Brain microvascular endothelial cell (primary cell): ENCODE results near the gene ACIN1.

Source experiments
- DNase-seq: peaks from one replicate; pipeline ENCODE4 v3.0.0-alpha.2; 2020
- H3K27ac ChIP-seq: fragments of 250-450 bp; sonication (Bioruptor Pico); 2 replicates; pipeline ENCODE4 v1.5.1; 2020; ENCODE audit warnings: mild to moderate bottlenecking, moderate library complexity
- H3K27me3 ChIP-seq: fragments of 250-450 bp; sonication (Bioruptor Pico); replicated peaks from 2 replicates; pipeline ENCODE4 v1.5.1; 2020; ENCODE audit warnings: mild to moderate bottlenecking
- H3K36me3 ChIP-seq: fragments of 250-450 bp; sonication (Bioruptor Pico); replicated peaks from 2 replicates; pipeline ENCODE4 v1.5.1; 2020; ENCODE audit warnings: mild to moderate bottlenecking
- H3K4me3 ChIP-seq: 2 replicates; pipeline ENCODE4 v1.5.1; 2011; ENCODE audit warnings: low read depth, mild to moderate bottlenecking, control low read depth, low read length, moderate library complexity
- in situ Hi-C: cut with HindIII; loops from 2 replicates; pipeline ENCODE4 v1.10.0; 2017; ENCODE audit warnings: low sequenced_read_pairs, low pct_ligation_motif_present
- TF ChIP-seq, protein P1 (sequence below): IDR thresholded peaks from 2 replicates; pipeline ENCODE4 v1.5.1; 2011; ENCODE audit warnings: low read depth, mild to moderate bottlenecking, moderate library complexity, low read length, control low read depth, inconsistent platforms; ENCODE audit errors: missing control alignments

ACIN1 gene

DNA sequence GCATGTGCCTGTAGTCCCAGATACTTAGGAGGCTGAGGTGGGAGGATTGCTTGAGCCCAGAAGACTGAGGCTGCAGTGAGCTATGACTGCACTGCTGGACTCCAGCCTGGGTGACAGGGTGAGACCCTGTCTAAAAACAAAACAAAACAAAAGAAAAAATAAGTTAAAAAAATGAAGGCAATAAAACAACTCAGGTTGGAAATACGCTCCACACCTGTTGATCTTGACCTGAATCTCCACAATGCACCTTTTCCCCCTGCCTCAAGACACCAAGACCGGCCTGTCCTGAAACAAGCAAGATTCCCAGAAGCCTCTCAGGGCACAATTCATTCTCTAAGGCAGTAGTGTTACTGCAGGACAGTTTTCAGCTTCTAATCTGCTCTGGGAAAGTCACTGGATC is 44.9 kb upstream of the ACIN1 start:
- H3K36me3 ChIP-seq = no peaks in the 10 kb centered on the region
- no peak overlapping the region for H3K4me3 ChIP-seq
- TF ChIP-seq, protein P1, sequence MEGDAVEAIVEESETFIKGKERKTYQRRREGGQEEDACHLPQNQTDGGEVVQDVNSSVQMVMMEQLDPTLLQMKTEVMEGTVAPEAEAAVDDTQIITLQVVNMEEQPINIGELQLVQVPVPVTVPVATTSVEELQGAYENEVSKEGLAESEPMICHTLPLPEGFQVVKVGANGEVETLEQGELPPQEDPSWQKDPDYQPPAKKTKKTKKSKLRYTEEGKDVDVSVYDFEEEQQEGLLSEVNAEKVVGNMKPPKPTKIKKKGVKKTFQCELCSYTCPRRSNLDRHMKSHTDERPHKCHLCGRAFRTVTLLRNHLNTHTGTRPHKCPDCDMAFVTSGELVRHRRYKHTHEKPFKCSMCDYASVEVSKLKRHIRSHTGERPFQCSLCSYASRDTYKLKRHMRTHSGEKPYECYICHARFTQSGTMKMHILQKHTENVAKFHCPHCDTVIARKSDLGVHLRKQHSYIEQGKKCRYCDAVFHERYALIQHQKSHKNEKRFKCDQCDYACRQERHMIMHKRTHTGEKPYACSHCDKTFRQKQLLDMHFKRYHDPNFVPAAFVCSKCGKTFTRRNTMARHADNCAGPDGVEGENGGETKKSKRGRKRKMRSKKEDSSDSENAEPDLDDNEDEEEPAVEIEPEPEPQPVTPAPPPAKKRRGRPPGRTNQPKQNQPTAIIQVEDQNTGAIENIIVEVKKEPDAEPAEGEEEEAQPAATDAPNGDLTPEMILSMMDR = no peak
- in situ Hi-C loops = no loop called here
- no peak overlapping the region for H3K27ac ChIP-seq
- no peak for DNase-seq
- H3K27me3 ChIP-seq = peaks cover 5% of the 10 kb centered on the region

- Histone ChIP-seq H3K36me3 (no peaks in the 10 kb centered on the region), H3K27me3 (peaks cover 2% of the 10 kb centered on the region), H3K27ac (no peak overlapping the region), H3K4me3 (no peak overlapping the region)
- in situ Hi-C loops = no loop called here
- TF ChIP-seq, protein P1 = no peak
- DNase-seq = no peak
Observed at GRCh38 chr14:23137813-23138535, 43.0 kb upstream of the ACIN1 start.

DNA sequence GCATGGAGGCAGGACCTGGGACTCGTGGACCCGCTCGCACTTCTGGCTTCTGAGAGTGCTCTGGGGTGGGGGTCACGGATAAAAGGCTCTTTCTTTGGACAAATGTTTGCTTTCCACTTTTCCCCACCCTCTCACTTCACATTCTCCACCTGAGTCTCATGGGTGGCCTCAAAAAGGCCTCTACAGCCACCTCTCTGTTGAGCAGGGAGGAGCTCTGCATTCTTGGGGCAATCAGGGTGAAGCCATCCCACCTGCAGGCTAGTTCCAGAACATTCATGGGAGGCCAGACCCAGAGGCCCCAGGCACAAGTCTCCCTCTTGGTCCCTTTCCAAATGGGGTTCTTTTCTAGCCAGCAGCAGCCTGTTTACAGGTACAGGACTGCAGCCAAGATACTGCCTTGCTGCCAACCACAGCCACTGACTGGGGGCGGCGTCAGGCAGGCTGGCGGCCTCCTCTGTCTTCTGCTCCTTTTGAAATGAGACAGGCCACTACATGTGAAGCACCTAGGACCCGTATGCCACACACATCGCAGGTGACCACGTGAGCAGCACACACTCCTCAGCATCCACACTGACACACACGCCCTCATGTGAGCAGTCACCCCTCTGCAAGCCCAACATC is 42.4 kb upstream of the ACIN1 start:
- in situ Hi-C loops = no loop called here
- Histone ChIP-seq H3K36me3 (no peaks in the 10 kb centered on the region), H3K27ac (no peak overlapping the region), H3K27me3 (peaks cover under 1% of the 10 kb centered on the region), H3K4me3 (no peak overlapping the region)
- no peak for DNase-seq
- TF ChIP-seq, protein P1 = no peak

DNA sequence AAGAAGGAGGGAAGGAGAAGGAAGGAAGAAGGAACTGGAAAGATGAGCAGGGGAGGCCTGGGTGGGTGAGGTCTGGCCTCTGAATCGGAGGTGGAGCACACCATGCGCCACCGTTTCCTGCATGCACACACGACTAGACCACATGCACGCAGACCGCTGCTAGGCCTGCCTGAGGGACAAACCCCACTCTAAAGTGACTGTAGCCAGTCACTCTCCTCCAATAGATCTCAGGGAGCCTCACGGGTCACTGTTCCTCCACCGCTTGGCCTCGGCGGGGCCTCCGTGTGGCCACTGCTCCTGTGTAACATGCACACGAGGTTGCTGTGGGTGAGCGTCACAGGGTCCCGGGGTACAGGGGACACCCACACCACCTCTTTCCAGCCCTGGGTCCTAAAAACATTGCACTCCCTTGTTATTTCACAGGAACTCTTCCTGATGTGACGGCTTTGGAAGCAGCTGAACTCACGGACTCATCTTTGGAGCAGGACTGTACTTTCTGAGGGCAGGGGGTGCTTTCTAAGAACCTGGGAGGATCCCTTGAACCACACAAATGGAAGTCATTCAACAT is 41.7 kb upstream of the ACIN1 start:
- no peak overlapping the region for H3K4me3 ChIP-seq
- in situ Hi-C loops = no loop called here
- no peak overlapping the region for H3K27ac ChIP-seq
- H3K27me3 ChIP-seq = no peaks in the 10 kb centered on the region
- DNase-seq = no peak
- no peaks in the 10 kb centered on the region for H3K36me3 ChIP-seq
- TF ChIP-seq, protein P1 = no peak

DNA sequence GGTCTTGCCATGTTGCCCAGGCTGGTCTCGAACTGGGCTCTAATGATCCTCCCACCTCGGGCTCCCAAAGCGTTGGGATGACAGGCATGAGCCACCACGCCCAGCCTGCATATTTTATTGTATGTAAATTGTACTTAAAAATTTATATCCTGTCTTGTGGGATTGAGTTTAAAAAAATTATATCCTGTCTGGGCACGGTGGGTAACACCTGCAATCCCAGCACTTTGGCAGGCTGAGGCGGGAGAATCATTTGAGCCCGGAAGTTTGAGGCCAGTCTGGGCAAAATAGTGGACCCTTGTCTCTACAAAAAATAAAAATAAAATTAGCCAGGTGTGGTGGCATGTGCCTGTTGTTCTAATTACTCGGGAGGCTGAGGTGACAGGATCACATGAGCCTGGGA is 38.0 kb upstream of the ACIN1 start:
- in situ Hi-C loops = no loop called here

More for the DNA sequence above, 38.0 kb upstream of the ACIN1 start:
- TF ChIP-seq, protein P1 = no peak
- no peak overlapping the region for H3K27ac ChIP-seq
- no peaks in the 10 kb centered on the region for H3K27me3 ChIP-seq
- no peaks in the 10 kb centered on the region for H3K36me3 ChIP-seq
- DNase-seq = no peak
- no peak overlapping the region for H3K4me3 ChIP-seq
